Measurements from ENCODE around the gene SNRNP35. TPM values are rescaled to one million over a fixed set of nuclear protein-coding genes. Genes with fewer than 3 reads are reported as not detected.

The SNRNP35 gene
- total RNA-seq, 2 experiments from 2014 or later: 26.2 to 28.6 TPM

GRCh38 chr12:123516216-123516780 is 58.4 kb downstream of the SNRNP35 start:
- Mint-ChIP-seq H3K27me3 (no peaks in the 10 kb centered on the region), H3K9me3 (no peaks in the 10 kb centered on the region), H3K4me1 (ENCODE audit: low read depth) (no peaks in the 10 kb centered on the region), H3K4me3 (no peak overlapping the region), H3K36me3 (ENCODE audit: low read depth) (peaks cover 36% of the 10 kb centered on the region), H3K27ac (no peak overlapping the region)
- DNase-seq (no peak), ATAC-seq (ENCODE audit: poor library complexity) (no peak)
- intact Hi-C loops (cut with DNase I, micrococcal nuclease): no loop called here
- POLR2A ChIA-PET: no interaction called here
- no peak overlapping the region for H3K4me3 ChIP-seq (ENCODE audit: low read length)
- H3K27me3 ChIP-seq (ENCODE audit: control insufficient read depth in 1 of 2, insufficient read depth in 2 of 2, low read length in 2 of 2): no peaks in the 10 kb centered on the region
- no peak overlapping the region for H3K27ac ChIP-seq (ENCODE audit: low read depth in 1 of 2, low read length in 2 of 2)
- peaks cover 0 to 3% of the 10 kb centered on the region in 2 experiments for H3K9me3 ChIP-seq (ENCODE audit: control insufficient read depth in 1 of 2, insufficient read depth in 1 of 2, low read length in 2 of 2)
- TF ChIP-seq CTCF (IDR thresholded peaks at IDR 0.05): no peak
- no peaks in the 10 kb centered on the region for H3K4me1 ChIP-seq (ENCODE audit: insufficient read depth, low read length)
- H3K36me3 ChIP-seq (ENCODE audit: insufficient read depth, low read length): peaks cover 13% of the 10 kb centered on the region
- CTCF ChIA-PET: no interaction called here

Other genes with a start within 250 kb of the SNRNP35 start
- gene MPHOSPH9, start 225.0 kb upstream of the SNRNP35 start, total RNA-seq: 10 to 100 TPM; 80.9 to 84.5 TPM
- 10 to 100 TPM; 43.2 to 44.5 TPM for gene MTRFR, start 224.7 kb upstream of the SNRNP35 start, total RNA-seq
- gene CDK2AP1, start 186.3 kb upstream of the SNRNP35 start, total RNA-seq: 1 to 10 TPM; 2.9 to 3.5 TPM
- 10 to 100 TPM; 21.3 to 21.9 TPM for gene SBNO1, start 93.3 kb upstream of the SNRNP35 start, total RNA-seq
- 10 to 100 TPM; 28.3 to 30.9 TPM for gene KMT5A, start 74.0 kb upstream of the SNRNP35 start, total RNA-seq
- 1 to 10 TPM; 4.9 to 5.5 TPM for gene RILPL2, start 21.5 kb upstream of the SNRNP35 start, total RNA-seq
- gene RILPL1, start 75.6 kb downstream of the SNRNP35 start, total RNA-seq: 1 to 10 TPM; 3.3 to 3.4 TPM
- gene TMED2, start 126.4 kb downstream of the SNRNP35 start, total RNA-seq: 10 to 100 TPM; 90.8 to 94.8 TPM
- 10 to 100 TPM; 33.3 to 37.1 TPM for gene DDX55, start 144.0 kb downstream of the SNRNP35 start, total RNA-seq
- gene EIF2B1, start 175.5 kb downstream of the SNRNP35 start, total RNA-seq: 10 to 100 TPM; 36.0 to 37.3 TPM
- 10 to 100 TPM; 12.3 to 12.9 TPM for gene GTF2H3, start 175.7 kb downstream of the SNRNP35 start, total RNA-seq
- gene TCTN2, start 213.0 kb downstream of the SNRNP35 start, total RNA-seq: 1 to 10 TPM; 3.2 to 3.5 TPM

Measured in CD4-positive, alpha-beta T cell (primary cell).